Adipocyte (in vitro differentiated cells): Measurements from ENCODE around the gene VGLL4.

Experiments
- DNase-seq: peaks from one replicate; pipeline ENCODE4 v3.0.0-alpha.2; 2015; ENCODE audit warnings: low read depth
- H3K27me3 ChIP-seq: replicated peaks from 2 replicates; pipeline ENCODE4 v1.7.0; 2013; ENCODE audit warnings: mild to moderate bottlenecking, low read length, moderate library complexity; ENCODE audit not compliant: control insufficient read depth, insufficient read depth
- H3K36me3 ChIP-seq: 2 replicates; pipeline ENCODE4 v1.7.0; 2013; ENCODE audit warnings: low read length, mild to moderate bottlenecking, moderate library complexity; ENCODE audit not compliant: control insufficient read depth, insufficient read depth, severe bottlenecking
- H3K4me1 ChIP-seq: 2 replicates; pipeline ENCODE4 v1.7.0; 2013; ENCODE audit warnings: mild to moderate bottlenecking, low read length, moderate library complexity; ENCODE audit not compliant: control insufficient read depth, insufficient read depth
- H3K4me3 ChIP-seq: 2 replicates; pipeline ENCODE4 v1.7.0; 2013; ENCODE audit warnings: mild to moderate bottlenecking, low read length, moderate library complexity
- H3K9ac ChIP-seq: 2 replicates; pipeline ENCODE4 v1.7.0; 2013; ENCODE audit warnings: mild to moderate bottlenecking, low read length, moderate library complexity
- H3K9me3 ChIP-seq: 2 replicates; pipeline ENCODE4 v1.7.0; 2013; ENCODE audit warnings: mild to moderate bottlenecking, low read length, moderate library complexity; ENCODE audit not compliant: control insufficient read depth

Gene VGLL4

DNA sequence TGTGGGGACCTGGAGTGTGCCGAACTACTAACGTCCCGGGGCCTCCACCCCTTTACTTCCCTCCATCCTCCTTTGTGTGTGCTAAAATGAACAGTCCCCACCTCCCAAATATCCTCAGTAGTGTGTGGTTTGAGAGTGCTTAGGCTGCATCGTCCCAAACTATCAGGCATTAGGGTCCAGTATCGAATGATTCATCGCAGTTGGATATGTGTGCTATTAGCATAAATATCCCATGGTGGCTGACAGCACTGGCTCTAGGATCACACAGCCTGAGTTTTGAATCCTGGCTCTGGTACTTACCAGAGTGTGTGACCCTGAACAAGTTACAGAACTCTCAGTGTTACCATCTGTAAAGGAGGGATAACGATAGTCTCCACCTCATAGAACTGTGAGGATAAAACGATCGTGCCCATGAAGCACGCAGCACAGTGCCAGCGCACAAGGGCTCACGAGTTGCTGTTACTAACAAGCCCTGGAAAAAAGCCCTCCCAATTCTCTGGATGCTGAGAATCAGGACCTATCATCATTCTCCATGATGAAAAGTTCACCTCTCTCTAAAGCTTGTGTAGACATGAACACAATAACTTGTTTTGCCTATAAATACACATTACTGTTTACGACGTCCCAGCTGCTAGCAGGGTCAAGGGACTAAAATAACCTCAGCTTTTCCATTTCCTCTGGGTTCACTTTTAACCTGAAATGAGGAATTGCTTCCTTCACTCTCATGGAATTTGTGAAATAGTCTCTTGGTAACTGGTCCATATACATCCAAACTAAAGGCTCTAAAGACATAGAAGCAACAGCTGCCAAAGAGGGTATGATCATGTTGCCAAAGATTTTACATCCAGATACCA, 51.0 kb downstream of the VGLL4 start:
- Histone ChIP-seq H3K9me3 (no peaks in the 10 kb centered on the region), H3K4me3 (no peak overlapping the region), H3K36me3 (peaks cover 4% of the 10 kb centered on the region), H3K9ac (peak overlapping the region; percentile 71), H3K4me1 (peaks cover 48% of the 10 kb centered on the region), H3K27me3 (no peaks in the 10 kb centered on the region)
- no peak for DNase-seq

DNA sequence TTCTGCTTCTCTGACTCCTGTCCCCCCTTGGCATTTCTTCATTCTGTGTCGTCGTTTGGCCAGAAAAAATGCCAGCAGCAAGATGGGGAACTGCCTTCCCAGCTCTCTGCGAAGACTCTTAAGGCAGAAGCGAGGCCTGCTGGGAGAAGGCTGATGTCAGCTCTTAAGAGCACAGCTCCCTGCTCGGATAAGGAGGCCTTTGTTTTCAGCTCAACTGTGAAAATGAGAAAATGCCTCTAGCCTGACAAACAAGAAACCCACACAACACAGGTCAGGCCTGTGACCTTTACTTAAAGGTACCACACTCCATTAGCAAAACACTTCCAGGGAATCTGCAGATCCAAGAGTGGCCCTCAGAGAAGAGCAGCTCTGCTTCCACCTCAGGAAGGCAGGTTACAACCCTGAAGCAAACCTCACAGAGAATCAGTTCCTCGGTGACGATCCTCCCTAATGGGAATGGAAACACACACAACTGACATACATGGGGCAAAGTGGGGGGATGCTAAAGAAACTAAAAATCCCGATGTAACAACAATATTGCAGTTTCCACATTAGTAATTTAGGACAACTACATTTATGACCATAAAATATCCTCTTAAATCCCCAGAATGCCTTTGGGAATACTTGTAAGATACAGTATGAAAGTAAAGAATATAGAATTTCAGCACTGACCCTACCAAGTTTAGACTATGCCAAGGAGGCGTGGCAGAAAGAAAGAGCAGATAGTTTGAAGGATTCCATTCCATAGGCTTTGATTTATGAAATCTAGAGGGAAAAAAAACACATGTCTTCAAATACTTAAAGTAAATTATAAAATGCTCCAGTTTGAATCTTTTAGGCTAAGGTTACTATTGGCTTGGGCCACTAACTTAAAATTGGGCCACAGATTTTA, 52.1 kb downstream of the VGLL4 start:
- peak overlapping the region; percentile 71 for H3K9ac ChIP-seq
- peaks cover 4% of the 10 kb centered on the region for H3K36me3 ChIP-seq
- no peaks in the 10 kb centered on the region for H3K27me3 ChIP-seq
- peak overlapping the region; percentile 40 for H3K4me3 ChIP-seq
- H3K4me1 ChIP-seq, result peaks cover 55% of the 10 kb centered on the region
- no peaks in the 10 kb centered on the region for H3K9me3 ChIP-seq
- peak; percentile 64 for DNase-seq

GRCh38 chr3:11591002-11591355, 52.7 kb downstream of the VGLL4 start:
- peaks cover 62% of the 10 kb centered on the region for H3K4me1 ChIP-seq
- H3K36me3 ChIP-seq, result peaks cover 4% of the 10 kb centered on the region
- no peaks in the 10 kb centered on the region for H3K27me3 ChIP-seq
- peak; percentile 54 for DNase-seq
- peak overlapping the region; percentile 40 for H3K4me3 ChIP-seq
- H3K9ac ChIP-seq, result peak overlapping the region; percentile 71
- no peaks in the 10 kb centered on the region for H3K9me3 ChIP-seq

DNA sequence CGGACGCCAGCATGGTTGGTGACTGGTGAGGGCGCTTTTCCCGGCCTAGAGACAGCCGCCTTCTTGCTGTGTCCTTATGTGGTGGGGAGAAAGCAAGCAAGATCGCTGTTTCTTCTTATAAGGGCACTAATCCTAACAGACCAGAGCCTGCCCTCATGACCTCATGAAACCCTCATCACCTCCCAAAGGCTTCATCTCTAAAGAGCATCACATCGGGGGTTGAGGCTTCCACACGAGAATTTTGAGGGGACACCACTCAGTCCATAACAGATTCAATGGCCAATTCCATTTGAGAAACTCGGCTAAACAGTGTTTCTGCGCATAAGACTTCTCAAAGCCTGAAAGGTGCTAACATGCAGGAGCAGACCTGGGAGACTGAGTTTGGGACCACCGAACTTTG, 54.0 kb downstream of the VGLL4 start:
- peaks cover 4% of the 10 kb centered on the region for H3K36me3 ChIP-seq
- no peak for DNase-seq

DNA sequence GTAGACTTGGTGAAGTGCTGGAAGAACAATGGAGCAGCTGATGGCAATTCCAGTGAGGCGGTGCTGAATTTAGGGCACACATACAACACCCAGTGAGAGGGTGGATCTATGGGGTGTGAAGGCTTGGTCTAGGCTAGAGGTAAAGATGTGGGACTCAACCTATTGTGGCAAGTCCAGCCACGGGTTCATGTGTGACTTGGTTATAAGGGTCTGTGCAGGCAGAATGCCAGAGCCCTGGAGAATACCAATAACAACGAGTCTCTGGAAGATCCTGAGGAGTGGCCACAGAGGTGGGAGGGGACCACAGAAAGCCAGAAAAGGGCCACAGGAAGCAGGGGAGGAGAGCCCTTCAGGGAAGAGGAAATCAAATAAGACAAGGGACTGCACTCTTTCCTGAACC, 55.0 kb downstream of the VGLL4 start:
- Histone ChIP-seq H3K9me3 (no peaks in the 10 kb centered on the region), H3K9ac (no peak overlapping the region), H3K36me3 (peaks cover 4% of the 10 kb centered on the region), H3K4me3 (no peak overlapping the region), H3K27me3 (no peaks in the 10 kb centered on the region), H3K4me1 (peaks cover 77% of the 10 kb centered on the region)
- no peak for DNase-seq

More for the DNA sequence above, 54.0 kb downstream of the VGLL4 start:
- Histone ChIP-seq H3K27me3 (no peaks in the 10 kb centered on the region), H3K9me3 (no peaks in the 10 kb centered on the region), H3K4me3 (no peak overlapping the region), H3K9ac (no peak overlapping the region), H3K4me1 (peaks cover 72% of the 10 kb centered on the region)

GRCh38 chr3:11588338-11588737, 55.4 kb downstream of the VGLL4 start:
- no peaks in the 10 kb centered on the region for H3K9me3 ChIP-seq
- peaks cover 82% of the 10 kb centered on the region for H3K4me1 ChIP-seq
- H3K4me3 ChIP-seq, result no peak overlapping the region
- no peaks in the 10 kb centered on the region for H3K27me3 ChIP-seq
- no peak for DNase-seq
- peaks cover 4% of the 10 kb centered on the region for H3K36me3 ChIP-seq
- H3K9ac ChIP-seq, result no peak overlapping the region

DNA sequence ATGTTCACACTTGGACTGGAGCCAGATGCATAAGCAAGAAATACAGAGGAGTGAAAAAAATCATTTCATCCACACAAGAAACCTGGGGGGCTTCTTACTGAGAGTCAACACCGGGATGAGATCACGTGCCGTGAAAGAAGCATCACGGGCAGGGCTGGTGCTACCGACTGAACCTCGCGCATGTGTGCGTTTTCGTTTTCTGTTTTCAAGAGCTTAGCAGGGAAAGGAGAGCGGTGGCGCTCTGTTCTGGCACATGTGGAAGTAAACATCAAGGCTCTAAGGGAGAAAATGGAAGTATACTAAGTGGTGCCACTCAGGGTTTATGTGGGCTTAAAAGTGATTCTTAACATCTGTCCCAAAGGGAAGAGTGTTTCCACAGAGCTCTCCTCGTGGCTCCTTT, 55.9 kb downstream of the VGLL4 start:
- Histone ChIP-seq H3K4me3 (no peak overlapping the region), H3K27me3 (no peaks in the 10 kb centered on the region), H3K9me3 (no peaks in the 10 kb centered on the region), H3K36me3 (peaks cover 4% of the 10 kb centered on the region), H3K9ac (no peak overlapping the region), H3K4me1 (peaks cover 84% of the 10 kb centered on the region)
- no peak for DNase-seq

GRCh38 chr3:11584570-11584969, 59.1 kb downstream of the VGLL4 start:
- no peak overlapping the region for H3K4me3 ChIP-seq
- no peaks in the 10 kb centered on the region for H3K27me3 ChIP-seq
- H3K4me1 ChIP-seq, result peaks cover 77% of the 10 kb centered on the region
- H3K9me3 ChIP-seq, result no peaks in the 10 kb centered on the region
- DNase-seq, result no peak
- H3K9ac ChIP-seq, result no peak overlapping the region
- peaks cover 4% of the 10 kb centered on the region for H3K36me3 ChIP-seq

GRCh38 chr3:11583638-11584046, 60.1 kb downstream of the VGLL4 start:
- peaks cover 4% of the 10 kb centered on the region for H3K36me3 ChIP-seq

GRCh38 chr3:11583235-11583634, 60.5 kb downstream of the VGLL4 start:
- Histone ChIP-seq H3K36me3 (peaks cover 4% of the 10 kb centered on the region), H3K27me3 (no peaks in the 10 kb centered on the region), H3K9me3 (no peaks in the 10 kb centered on the region), H3K4me3 (no peak overlapping the region), H3K4me1 (peaks cover 64% of the 10 kb centered on the region), H3K9ac (peak overlapping the region; percentile 72)
- DNase-seq, result no peak

More at GRCh38 chr3:11583638-11584046, 60.1 kb downstream of the VGLL4 start:
- DNase-seq, result no peak
- Histone ChIP-seq H3K27me3 (no peaks in the 10 kb centered on the region), H3K9me3 (no peaks in the 10 kb centered on the region), H3K9ac (no peak overlapping the region), H3K4me3 (no peak overlapping the region), H3K4me1 (peaks cover 68% of the 10 kb centered on the region)
